H1 (cell line): ENCODE measurements around the gene TTLL9. TPM values are rescaled to one million over a fixed set of nuclear protein-coding genes. Genes with fewer than 3 reads are reported as not detected.

Experiments
- CTCF ChIA-PET: fragments of 300-600 bp; sonication (Branson Sonifier 250); formaldehyde crosslinking; loops from one replicate; lab custom pipeline; 2021; ENCODE audit not compliant: partially characterized antibody; lab: Charles Lee
- POLR2A ChIA-PET: fragments of 300-600 bp; sonication (Branson Sonifier 250); formaldehyde crosslinking; loops from one replicate; lab custom pipeline; 2021; ENCODE audit warnings: inconsistent platforms; ENCODE audit not compliant: partially characterized antibody; lab: Charles Lee
- DNase-seq, 2 experiments: peaks; one replicate each; pipeline versions ENCODE4 v3.0.0 to v3.0.0-alpha.2; 2010 to 2022; ENCODE audit warnings: low spot score in 2 of 2, low read depth in 1 of 2, mixed read lengths in 1 of 2
- FAIRE-seq: peaks from 2 replicates; lab custom pipeline; 2011; peaks lifted over from hg19 to GRCh38; lab: Jason Lieb, UNC
- H2AFZ ChIP-seq: 2 replicates; pipeline ENCODE4 v1.8.1; 2012; ENCODE audit warnings: low read length, inconsistent platforms
- H2AK5ac ChIP-seq: 2 replicates; pipeline ENCODE4 v1.6.1; 2013; ENCODE audit warnings: low read depth, low read length
- H2BK120ac ChIP-seq: replicated peaks from 2 replicates; pipeline ENCODE3; 2013; ENCODE audit warnings: low read depth, low read length, inconsistent platforms
- H2BK12ac ChIP-seq: 2 replicates; pipeline ENCODE4 v1.6.1; 2013; ENCODE audit warnings: low read depth, low read length
- H2BK15ac ChIP-seq: 2 replicates; pipeline ENCODE4 v1.6.1; 2013; ENCODE audit warnings: low read length
- H2BK20ac ChIP-seq: 2 replicates; pipeline ENCODE4 v1.6.1; 2013; ENCODE audit warnings: low read length
- H2BK5ac ChIP-seq: 2 replicates; pipeline ENCODE4 v1.6.1; 2013; ENCODE audit warnings: low read depth, low read length
- H3K14ac ChIP-seq: 2 replicates; pipeline ENCODE4 v1.6.1; 2013; ENCODE audit warnings: inconsistent platforms; ENCODE audit not compliant: insufficient read length
- H3K18ac ChIP-seq: 2 replicates; pipeline ENCODE4 v1.6.1; 2013; ENCODE audit warnings: low read length; ENCODE audit errors: extremely low read depth
- H3K23ac ChIP-seq: 2 replicates; pipeline ENCODE4 v1.6.1; 2013; ENCODE audit warnings: inconsistent platforms; ENCODE audit not compliant: insufficient read length
- H3K23me2 ChIP-seq: 2 replicates; pipeline ENCODE4 v1.6.1; 2013; ENCODE audit warnings: low read depth, low read length
- H3K27ac ChIP-seq: 2 replicates; pipeline ENCODE4 v1.6.1; 2011; ENCODE audit warnings: low read depth, low read length, inconsistent platforms
- H3K27me3 ChIP-seq, 4 experiments: replicated peaks in 1 of 4; 1 replicate in 1 of 4; 2 replicates in 3 of 4; pipeline versions ENCODE4 v1.6.1 to v1.8.1; 2011 to 2013; ENCODE audit warnings: low read length in 3 of 4, mild to moderate bottlenecking in 3 of 4, inconsistent platforms in 2 of 4, mixed read lengths in 2 of 4, moderate library complexity in 1 of 4; ENCODE audit not compliant: control insufficient read depth in 3 of 4, insufficient read depth in 3 of 4; ENCODE audit errors: extremely low read depth in 1 of 4
- H3K36me3 ChIP-seq, 4 experiments: 2 replicates each; pipeline versions ENCODE4 v1.6.1 to v1.8.1; 2011 to 2013; ENCODE audit warnings: mild to moderate bottlenecking in 4 of 4, low read length in 3 of 4, moderate library complexity in 2 of 4, control low read depth in 1 of 4, inconsistent platforms in 1 of 4; ENCODE audit not compliant: insufficient read depth in 4 of 4, control insufficient read depth in 2 of 4
- H3K4ac ChIP-seq: replicated peaks from 2 replicates; pipeline ENCODE3; 2013; ENCODE audit warnings: low read length, low read depth, mixed read lengths, inconsistent platforms; ENCODE audit not compliant: insufficient read length
- H3K4me1 ChIP-seq, 4 experiments: replicated peaks in 1 of 4; 1 replicate in 1 of 4; 2 replicates in 3 of 4; pipeline versions ENCODE4 v1.6.1 to v1.8.1; 2011 to 2013; ENCODE audit warnings: low read length in 3 of 4, inconsistent platforms in 2 of 4, mixed read lengths in 1 of 4; ENCODE audit not compliant: insufficient read depth in 4 of 4, control insufficient read depth in 3 of 4
- H3K4me2 ChIP-seq, 2 experiments: 2 replicates each; pipeline versions ENCODE4 v1.6.1 to v1.8.1; 2011 to 2013; ENCODE audit warnings: low read depth in 2 of 2, low read length in 2 of 2, control low read depth in 1 of 2, inconsistent platforms in 1 of 2, mild to moderate bottlenecking in 1 of 2; ENCODE audit not compliant: insufficient read depth in 1 of 2
- H3K4me3 ChIP-seq, 4 experiments: fragments of 200-600, 300-600 bp in 1 of 4; sonication (generic), shearing (Covaris generic), sonication (Bioruptor Twin) in 1 of 4; 2 replicates each; pipeline versions ENCODE4 v1.5.1 to v1.8.1; 2011 to 2016; ENCODE audit warnings: low read length in 4 of 4, low read depth in 3 of 4, control low read depth in 2 of 4, inconsistent platforms in 2 of 4, mild to moderate bottlenecking in 2 of 4, mixed read lengths in 1 of 4, moderate library complexity in 1 of 4; ENCODE audit not compliant: insufficient read depth in 2 of 4; ENCODE audit errors: extremely low read depth in 1 of 4
- H3K56ac ChIP-seq: replicated peaks from 2 replicates; pipeline ENCODE3; 2013; ENCODE audit warnings: low read depth, mild to moderate bottlenecking, mixed read lengths, low read length, inconsistent platforms; ENCODE audit not compliant: insufficient read length
- H3K79me1 ChIP-seq: 2 replicates; pipeline ENCODE4 v1.6.1; 2013; ENCODE audit warnings: low read depth, low read length, control low read depth
- H3K79me2 ChIP-seq, 2 experiments: 2 replicates each; pipeline versions ENCODE4 v1.6.1 to v1.8.1; 2012 to 2013; ENCODE audit warnings: low read length in 2 of 2, mild to moderate bottlenecking in 2 of 2, inconsistent platforms in 1 of 2; ENCODE audit not compliant: insufficient read depth in 2 of 2, control insufficient read depth in 1 of 2
- H3K9ac ChIP-seq, 4 experiments: replicated peaks in 1 of 4; 1 replicate in 1 of 4; 2 replicates in 3 of 4; pipeline versions ENCODE4 v1.6.1 to v1.8.1; 2011 to 2013; ENCODE audit warnings: low read depth in 3 of 4, low read length in 3 of 4, control low read depth in 2 of 4, mild to moderate bottlenecking in 2 of 4, moderate library complexity in 2 of 4, inconsistent platforms in 1 of 4; ENCODE audit errors: extremely low read depth in 1 of 4
- H3K9me3 ChIP-seq, 2 experiments: 2 replicates each; pipeline versions ENCODE4 v1.6.1 to v1.8.1; 2012 to 2013; ENCODE audit warnings: mild to moderate bottlenecking in 2 of 2, moderate library complexity in 2 of 2, control low read depth in 1 of 2, inconsistent platforms in 1 of 2, low read depth in 1 of 2, low read length in 1 of 2, mixed read lengths in 1 of 2; ENCODE audit not compliant: insufficient read depth in 2 of 2
- H4K20me1 ChIP-seq, 2 experiments: replicated peaks in 1 of 2; 2 replicates each; pipeline versions ENCODE3 to v1.8.1; 2011 to 2013; ENCODE audit warnings: inconsistent platforms in 2 of 2, low read length in 2 of 2, mild to moderate bottlenecking in 1 of 2; ENCODE audit not compliant: insufficient read depth in 2 of 2, control insufficient read depth in 1 of 2
- H4K5ac ChIP-seq: 2 replicates; pipeline ENCODE4 v1.6.1; 2013; ENCODE audit warnings: low read length, low read depth, mixed read lengths, inconsistent platforms; ENCODE audit not compliant: insufficient read length
- H4K8ac ChIP-seq: 2 replicates; pipeline ENCODE4 v1.8.0; 2013; ENCODE audit warnings: mild to moderate bottlenecking, moderate library complexity, low read length, inconsistent platforms; ENCODE audit not compliant: insufficient read depth; ENCODE audit errors: extremely low read depth
- H4K91ac ChIP-seq: replicated peaks from 2 replicates; pipeline ENCODE3; 2013; ENCODE audit warnings: low read length, mixed read lengths, inconsistent platforms; ENCODE audit not compliant: insufficient read length
- CHD1 ChIP-seq: IDR thresholded peaks from 2 replicates; pipeline ENCODE4 v1.6.1; 2012; ENCODE audit warnings: low read depth, low read length, improper control_type of control experiment
- GABPA ChIP-seq: IDR thresholded peaks from 2 replicates; pipeline ENCODE4 v1.6.1; 2011; ENCODE audit warnings: mild to moderate bottlenecking, low read length, moderate library complexity, borderline replicate concordance; ENCODE audit not compliant: insufficient read depth
- HDAC6 ChIP-seq: IDR thresholded peaks from one replicate; pipeline ENCODE4 v1.7.1; 2012; ENCODE audit warnings: low read depth, mild to moderate bottlenecking, inconsistent platforms, low read length, moderate library complexity
- JUND ChIP-seq: IDR thresholded peaks from 2 replicates; pipeline ENCODE4 v1.6.1; 2011; ENCODE audit warnings: mild to moderate bottlenecking, improper control_type of control experiment, low read length
- MAX ChIP-seq: IDR thresholded peaks from 2 replicates; pipeline ENCODE4 v1.6.1; 2012; ENCODE audit warnings: inconsistent platforms
- POU5F1 ChIP-seq: IDR thresholded peaks from 2 replicates; pipeline ENCODE4 v1.6.1; 2011; ENCODE audit warnings: low read depth, mild to moderate bottlenecking, low read length, moderate library complexity
- SAP30 ChIP-seq: fragments of 300-600 bp; sonication (generic); IDR thresholded peaks from 2 replicates; pipeline ENCODE4 v1.7.1; 2012; ENCODE audit warnings: low read length, moderate library complexity, mild to moderate bottlenecking, inconsistent platforms; ENCODE audit not compliant: insufficient read depth, insufficient replicate concordance
- SIN3A ChIP-seq, 2 experiments: IDR thresholded peaks in 1 of 2; conservative IDR thresholded peaks in 1 of 2; 2 replicates each; pipeline ENCODE4 v1.6.1; 2011 to 2012; ENCODE audit warnings: low read length in 2 of 2, improper control_type of control experiment in 1 of 2, low read depth in 1 of 2, mild to moderate bottlenecking in 1 of 2
- SRF ChIP-seq: IDR thresholded peaks from 2 replicates; pipeline ENCODE4 v1.6.1; 2011; ENCODE audit warnings: mild to moderate bottlenecking, low read depth, low read length, moderate library complexity
- WGBS, 2 experiments: shearing (Covaris generic) in 1 of 2; methylation state at CpG; one replicate each; pipeline versions ENCODE4 v1.1.6 to v1.1.7; 2013 to 2015; ENCODE audit warnings: low lambda C conversion rate in 2 of 2, mixed read lengths in 2 of 2, inconsistent platforms in 1 of 2, low coverage in 1 of 2, missing lambda C conversion rate in 1 of 2; ENCODE audit not compliant: insufficient replicate concordance in 2 of 2, insufficient coverage in 1 of 2, insufficient read length in 1 of 2; ENCODE audit errors: extremely low coverage in 1 of 2, missing lambda C conversion rate in 1 of 2; 5-methylcytosine and 5-hydroxymethylcytosine counted together
- polyA plus RNA-seq, 7 experiments: library from polyadenylated mRNA; depleted of rRNA in 3 of 7; stranded (reverse) in 5 of 7; unstranded in 2 of 7; fragments of >200 nt in 5 of 7; fragments of 200-250 nt in 2 of 7; gene quantifications; 1 replicate in 5 of 7; 2 replicates in 1 of 7; 4 replicates in 1 of 7; pipeline versions ENCODE4 v1.2.1 to v1.2.3, GENCODE V29; 2011 to 2013; ENCODE audit warnings: missing spikeins in 2 of 7, mixed read lengths in 2 of 7
- total RNA-seq: library from RNA; stranded (reverse); fragmentation: NEBNext Ultra II Directional; extraction: Animal tissue kit (Norgen Biotek cat#: 25700); gene quantifications from 2 replicates; pipeline ENCODE4 v1.2.1, GENCODE V29; 2021

Gene TTLL9
- total and polyA plus RNA-seq, 2 of the 8 experiments (the other 6 are each of a cell fraction or from before 2014, with no cell fraction given): 0.06 TPM; not detected in 1

- no peaks in the 10 kb centered on the region for H3K27me3 ChIP-seq
- H2BK5ac ChIP-seq: no peak overlapping the region
- H2BK20ac ChIP-seq: peak overlapping the region; percentile 94
- no peak overlapping the region for H3K4me3 ChIP-seq
- no peak overlapping the region for H4K8ac ChIP-seq
- H2AK5ac ChIP-seq: peak overlapping the region; percentile 16; the same call in 1 of the 2 replicates
- no peak overlapping the region for H3K27ac ChIP-seq
- H3K4ac ChIP-seq: no peak overlapping the region
- CTCF ChIA-PET: interaction anchor here (0.6 to 7.3 kb wide), 15 partner anchors 9 to 193 kb away, joined by 3 to 111 read pairs (median 3); partner anchors contain the start of gene PDRG1
- no peaks in the 10 kb centered on the region for H3K36me3 ChIP-seq
- no peak overlapping the region for H3K23ac ChIP-seq
- 84% methylated on average over 3 of the region's 3 CpGs; no CpG with 5 or more reads in 1 of the 2 experiments for WGBS, 2 experiments
- no peak overlapping the region for H3K56ac ChIP-seq
- no peak for TF ChIP-seq SIN3A (conservative IDR thresholded peaks at IDR 0.05 in 1 of 2, IDR thresholded peaks at IDR 0.05 in 1 of 2; ENCODE audit: low read depth in 1 of 2, low read length in 2 of 2)
- no peak for TF ChIP-seq MAX
- TF ChIP-seq POU5F1: no peak
- TF ChIP-seq HDAC6: no peak
- 0 out of 2 replicates have a peak, but pooled peaks have one; percentile 23 for TF ChIP-seq JUND
- no peak for TF ChIP-seq CHD1
- TF ChIP-seq SRF: no peak
- no peak for TF ChIP-seq SAP30
- TF ChIP-seq GABPA: no peak
- H3K4me2 ChIP-seq: no peak overlapping the region
- H3K9ac ChIP-seq: no peak overlapping the region
- peak overlapping the region; percentile 64; the same call in 1 of the 2 replicates for H2AFZ ChIP-seq
- no peaks in the 10 kb centered on the region for H4K20me1 ChIP-seq
- FAIRE-seq (no peak), DNase-seq (no peak)
- no peaks in the 10 kb centered on the region for H3K79me2 ChIP-seq
- H3K14ac ChIP-seq: no peak overlapping the region
- no peak overlapping the region for H2BK120ac ChIP-seq
- no peak overlapping the region for H4K5ac ChIP-seq
- H4K91ac ChIP-seq: peak overlapping the region; percentile 12
- peaks cover 4 to 33% (median 30%) of the 10 kb centered on the region in 4 experiments for H3K4me1 ChIP-seq
- no peak overlapping the region for H2BK12ac ChIP-seq
- no peaks in the 10 kb centered on the region for H3K23me2 ChIP-seq
- H2BK15ac ChIP-seq: no peak overlapping the region
- H3K9me3 ChIP-seq: no peaks in the 10 kb centered on the region
- no peak overlapping the region for H3K18ac ChIP-seq
- POLR2A ChIA-PET: no interaction called here
- H3K79me1 ChIP-seq: no peaks in the 10 kb centered on the region
Observed at GRCh38 chr20:31837896-31838397, 32.5 kb upstream of the TTLL9 start.
